Uterine smooth muscle cell (primary cell): ENCODE measurements around the gene PILRB. TPM values are rescaled to one million over a fixed set of nuclear protein-coding genes. Genes with fewer than 3 reads are reported as not detected.

Experiments
- total RNA-seq: library from RNA; depleted of rRNA; stranded (reverse); fragments of >200 nt; gene quantifications from 2 replicates; pipeline ENCODE4 v1.2.3, GENCODE V29; 2014

The PILRB gene
- 8.1 and 9.4 TPM in 2 replicates for total RNA-seq

GRCh38 chr7:100358027-100358856, at the start of gene PILRB:
TSS of gene PILRB (plus strand) at chr7:100358117. CDS start at chr7:100358303, 186 bp downstream.

GRCh38 chr7:100373261-100373831, 15.4 kb downstream of the PILRB start, which contains the start of gene PILRA:
TSS of gene PILRA (plus strand) at chr7:100373487. CDS start at chr7:100373657, 170 bp downstream.

Other genes with a start within 250 kb of the PILRB start
- 59.6 and 61.4 TPM in 2 replicates for gene TAF6, start 238.8 kb upstream of the PILRB start, total RNA-seq
- gene CNPY4, start 238.5 kb upstream of the PILRB start, total RNA-seq, result 28.4 and 36.7 TPM in 2 replicates
- 2.6 and 3.1 TPM in 2 replicates for gene MBLAC1, start 231.2 kb upstream of the PILRB start, total RNA-seq
- 80.3 and 91.4 TPM in 2 replicates for gene LAMTOR4, start 209.2 kb upstream of the PILRB start, total RNA-seq
- 6.6 and 10.9 TPM in 2 replicates for gene TRAPPC14, start 199.4 kb upstream of the PILRB start, total RNA-seq
- gene GAL3ST4, start 189.5 kb upstream of the PILRB start, total RNA-seq, result 0.55 and 1.6 TPM in 2 replicates
- gene GPC2, start 180.7 kb upstream of the PILRB start, total RNA-seq, result 1.2 and 2.2 TPM in 2 replicates
- gene STAG3, start 180.2 kb upstream of the PILRB start, total RNA-seq, result 0.62 and 1.00 TPM in 2 replicates
- gene PVRIG, start 138.2 kb upstream of the PILRB start, total RNA-seq, result not detected in 2 replicates
- not detected in 2 replicates for gene SPDYE3, start 50.4 kb upstream of the PILRB start, total RNA-seq
- 0.12 TPM in 1 of 2 replicates, not detected in the other for gene PILRA, start 15.4 kb downstream of the PILRB start, total RNA-seq
- 1.4 TPM in 2 replicates for gene ZCWPW1, start 70.6 kb downstream of the PILRB start, total RNA-seq
- gene MEPCE, start 71.7 kb downstream of the PILRB start, total RNA-seq, result 28.5 and 40.4 TPM in 2 replicates
- gene PPP1R35, start 78.4 kb downstream of the PILRB start, total RNA-seq, result 32.9 and 36.2 TPM in 2 replicates
- gene SPACDR, start 106.1 kb downstream of the PILRB start, total RNA-seq, result 0.37 TPM in 1 of 2 replicates, not detected in the other
- gene TSC22D4, start 121.1 kb downstream of the PILRB start, total RNA-seq, result 23.0 and 23.6 TPM in 2 replicates
- gene NYAP1, start 125.8 kb downstream of the PILRB start, total RNA-seq, result 1.2 and 2.5 TPM in 2 replicates
- 4.4 and 5.1 TPM in 2 replicates for gene AGFG2, start 181.1 kb downstream of the PILRB start, total RNA-seq
- gene SAP25, start 215.8 kb downstream of the PILRB start, total RNA-seq, result not detected in 2 replicates
- gene LRCH4, start 228.0 kb downstream of the PILRB start, total RNA-seq, result 17.7 and 21.7 TPM in 2 replicates
- gene FBXO24, start 228.2 kb downstream of the PILRB start, total RNA-seq, result 0.55 and 1.4 TPM in 2 replicates
- 79.7 and 107 TPM in 2 replicates for gene PCOLCE, start 244.2 kb downstream of the PILRB start, total RNA-seq